Measurements from ENCODE around the gene SRPK2. TPM values are rescaled to one million over a fixed set of nuclear protein-coding genes. Genes with fewer than 3 reads are reported as not detected.

Gene SRPK2
- total RNA-seq, 1 experiment from 2014 or later = 28.4 TPM

DNA sequence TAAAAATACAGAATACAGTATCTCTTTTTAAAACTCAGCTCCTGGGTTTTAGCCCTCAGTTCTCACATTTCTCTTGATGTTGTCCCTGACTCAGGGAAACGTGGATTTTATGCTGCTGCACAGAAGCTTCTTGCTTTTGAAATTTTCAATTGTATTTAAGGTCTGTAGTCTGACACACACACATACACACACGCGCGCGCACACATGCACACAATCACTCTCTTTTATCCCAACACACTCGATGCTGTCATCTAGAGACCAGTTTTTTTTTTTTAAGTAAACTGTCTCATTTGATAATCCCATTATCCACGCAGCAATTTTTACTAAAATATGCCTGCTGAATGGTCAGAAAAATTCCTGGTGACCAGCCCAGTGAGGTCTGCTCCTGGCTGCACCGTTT is 266.1 kb downstream of the SRPK2 start:
- H3K36me3 ChIP-seq (replicated peaks; ENCODE audit: control insufficient read depth, insufficient read depth, low read length) = no peaks in the 10 kb centered on the region; the same call in none of the 2 replicates
- H3K27me3 ChIP-seq (ENCODE audit: control insufficient read depth, insufficient read depth, low read length) = no peaks in the 10 kb centered on the region
- DNase-seq = no peak
- no peak overlapping the region for H3K4me3 ChIP-seq (ENCODE audit: insufficient read depth, low read depth, low read length)

DNA sequence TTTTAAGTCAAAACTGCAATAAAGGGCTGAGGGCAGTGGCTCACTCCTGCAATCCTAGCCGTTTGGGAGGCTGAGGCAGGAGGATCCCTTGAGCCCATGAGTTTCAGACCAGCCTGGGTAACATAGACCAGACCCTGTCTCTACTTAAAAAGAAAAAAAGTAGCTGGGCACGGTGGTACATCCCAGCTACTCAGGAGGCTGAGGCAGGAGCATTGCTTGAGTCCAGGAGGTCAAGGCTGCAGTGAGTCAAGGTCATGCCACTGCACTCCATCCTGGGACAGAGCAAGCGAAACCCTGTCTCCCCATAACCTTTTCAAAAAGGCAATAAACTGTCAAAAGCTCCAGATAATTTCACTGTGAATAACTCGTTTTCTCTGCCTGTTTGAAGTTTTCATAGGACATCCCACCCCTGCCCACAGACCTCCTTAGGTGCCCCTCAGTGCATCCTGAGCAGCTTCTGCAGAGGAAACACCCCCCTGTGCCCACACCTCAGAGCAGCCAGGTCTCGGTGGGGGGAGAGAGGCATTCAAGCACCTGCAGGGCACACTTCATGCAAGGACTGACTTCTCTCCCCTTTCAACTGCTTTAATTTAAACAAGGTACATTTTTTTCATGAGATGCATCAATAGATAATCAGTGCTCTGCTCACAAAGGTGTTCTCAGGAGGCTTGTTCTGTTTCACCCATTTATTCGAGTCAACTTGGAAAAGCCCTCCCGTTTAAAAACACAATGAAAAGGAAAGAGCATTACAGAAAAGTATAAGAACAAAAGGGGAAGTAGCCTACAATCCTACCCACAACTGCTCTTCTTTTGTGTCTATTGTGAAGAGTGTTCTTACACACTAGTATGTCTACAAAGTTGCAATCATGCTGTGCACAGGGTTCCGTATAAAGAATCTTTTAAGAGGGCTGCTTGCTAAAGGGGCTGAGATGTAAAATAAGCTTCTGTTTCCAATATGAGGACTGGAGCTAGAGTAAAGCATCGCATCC is 269.8 kb downstream of the SRPK2 start:
- DNase-seq = no peak
- no peaks in the 10 kb centered on the region; the same call in none of the 2 replicates for H3K36me3 ChIP-seq (replicated peaks; ENCODE audit: control insufficient read depth, insufficient read depth, low read length)
- H3K27me3 ChIP-seq (ENCODE audit: control insufficient read depth, insufficient read depth, low read length) = no peaks in the 10 kb centered on the region
- no peak overlapping the region for H3K4me3 ChIP-seq (ENCODE audit: insufficient read depth, low read depth, low read length)

DNA sequence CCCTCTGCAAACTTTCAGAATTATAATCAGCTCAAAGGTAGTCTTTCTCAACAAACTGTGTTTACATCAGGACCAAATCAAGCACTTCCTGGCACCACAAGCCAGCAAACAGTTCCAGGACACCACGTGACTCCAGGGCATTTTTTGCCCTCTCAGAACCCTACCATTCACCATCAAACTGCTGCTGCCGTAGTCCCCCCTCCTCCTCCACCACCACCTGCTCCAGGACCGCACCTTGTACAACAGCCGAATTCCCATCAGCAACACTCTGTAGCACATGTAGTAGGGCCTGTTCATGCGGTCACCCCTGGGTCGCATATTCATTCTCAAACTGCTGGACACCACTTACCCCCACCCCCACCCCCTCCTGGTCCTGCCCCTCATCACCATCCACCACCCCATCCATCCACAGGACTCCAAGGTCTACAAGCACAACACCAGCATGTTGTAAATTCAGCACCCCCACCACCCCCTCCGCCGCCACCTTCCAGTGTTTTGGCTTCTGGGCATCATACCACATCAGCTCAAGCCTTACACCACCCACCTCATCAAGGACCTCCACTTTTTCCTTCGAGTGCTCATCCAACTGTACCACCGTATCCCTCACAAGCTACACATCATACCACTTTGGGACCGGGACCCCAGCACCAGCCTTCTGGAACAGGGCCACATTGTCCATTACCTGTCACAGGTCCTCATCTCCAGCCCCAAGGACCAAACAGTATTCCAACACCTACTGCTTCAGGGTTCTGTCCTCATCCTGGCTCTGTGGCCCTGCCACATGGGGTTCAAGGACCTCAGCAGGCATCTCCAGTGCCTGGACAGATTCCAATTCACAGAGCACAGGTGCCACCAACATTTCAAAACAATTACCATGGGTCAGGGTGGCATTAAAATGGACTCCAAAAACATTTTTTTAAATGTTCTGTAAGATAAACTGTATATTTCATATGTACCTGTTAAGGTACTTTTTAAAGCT is 276.0 kb downstream of the SRPK2 start:
- H3K36me3 ChIP-seq (replicated peaks; ENCODE audit: control insufficient read depth, insufficient read depth, low read length) = peaks cover 32% of the 10 kb centered on the region
- no peak for DNase-seq
- no peak overlapping the region for H3K4me3 ChIP-seq (ENCODE audit: insufficient read depth, low read depth, low read length)
- no peaks in the 10 kb centered on the region for H3K27me3 ChIP-seq (ENCODE audit: control insufficient read depth, insufficient read depth, low read length)

DNA sequence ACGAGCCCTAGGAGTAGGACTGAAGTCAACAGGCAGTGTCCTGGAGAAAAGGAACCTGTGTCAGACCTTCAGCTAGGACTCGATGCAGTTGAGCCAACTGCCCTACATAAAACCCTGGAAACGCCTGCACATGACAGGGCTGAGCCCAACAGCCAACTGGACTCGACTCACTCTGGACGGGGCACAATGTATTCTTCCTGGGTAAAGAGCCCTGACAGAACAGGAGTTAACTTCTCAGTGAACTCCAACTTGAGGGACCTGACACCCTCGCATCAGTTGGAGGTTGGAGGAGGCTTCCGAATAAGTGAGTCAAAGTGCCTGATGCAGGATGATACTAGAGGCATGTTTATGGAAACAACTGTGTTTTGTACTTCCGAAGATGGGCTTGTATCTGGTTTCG is 281.3 kb downstream of the SRPK2 start:
- H3K36me3 ChIP-seq (replicated peaks; ENCODE audit: control insufficient read depth, insufficient read depth, low read length) = peaks cover 35% of the 10 kb centered on the region
- no peak overlapping the region for H3K4me3 ChIP-seq (ENCODE audit: insufficient read depth, low read depth, low read length)
- no peak for DNase-seq
- no peaks in the 10 kb centered on the region for H3K27me3 ChIP-seq (ENCODE audit: control insufficient read depth, insufficient read depth, low read length)

DNA sequence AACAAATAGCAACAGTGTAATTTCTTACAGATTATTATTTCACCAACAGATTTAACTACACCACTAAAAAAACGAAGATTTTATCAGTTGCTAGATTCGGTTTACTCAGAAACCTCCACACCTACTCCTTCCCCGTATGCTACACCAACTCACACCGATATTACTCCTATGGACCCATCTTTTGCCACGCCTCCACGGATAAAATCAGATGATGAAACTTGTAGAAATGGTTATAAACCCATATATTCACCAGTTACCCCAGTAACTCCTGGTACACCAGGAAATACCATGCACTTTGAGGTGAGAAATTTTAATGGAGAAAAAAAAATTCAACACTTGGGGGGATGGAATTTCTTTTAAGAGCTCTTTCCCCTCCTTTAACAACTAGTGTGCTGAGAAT is 282.2 kb downstream of the SRPK2 start:
- H3K27me3 ChIP-seq (ENCODE audit: control insufficient read depth, insufficient read depth, low read length) = no peaks in the 10 kb centered on the region
- DNase-seq = no peak
- H3K4me3 ChIP-seq (ENCODE audit: insufficient read depth, low read depth, low read length) = no peak overlapping the region
- peaks cover 28% of the 10 kb centered on the region for H3K36me3 ChIP-seq (replicated peaks; ENCODE audit: control insufficient read depth, insufficient read depth, low read length)

DNA sequence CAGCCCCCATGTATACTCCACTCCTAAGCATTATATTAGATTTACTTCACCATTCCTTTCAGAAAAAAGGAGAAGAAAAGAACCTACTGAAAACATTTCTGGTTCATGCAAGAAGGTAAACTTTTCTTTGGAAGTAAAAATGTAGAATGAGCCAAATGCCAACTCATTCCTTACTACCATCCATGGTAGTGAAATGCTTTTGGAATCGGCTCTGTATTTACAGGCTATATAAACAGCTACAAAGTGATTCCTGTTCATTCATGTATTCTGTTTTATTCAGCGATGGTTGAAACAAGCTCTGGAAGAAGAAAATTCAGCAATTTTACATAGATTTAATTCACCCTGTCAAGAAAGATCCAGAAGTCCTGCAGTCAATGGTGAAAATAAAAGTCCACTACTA is 283.1 kb downstream of the SRPK2 start:
- Histone ChIP-seq H3K4me3 (ENCODE audit: insufficient read depth, low read depth, low read length) (no peak overlapping the region), H3K27me3 (ENCODE audit: control insufficient read depth, insufficient read depth, low read length) (no peaks in the 10 kb centered on the region), H3K36me3 (replicated peaks; ENCODE audit: control insufficient read depth, insufficient read depth, low read length) (peaks cover 24% of the 10 kb centered on the region)
- DNase-seq = no peak

DNA sequence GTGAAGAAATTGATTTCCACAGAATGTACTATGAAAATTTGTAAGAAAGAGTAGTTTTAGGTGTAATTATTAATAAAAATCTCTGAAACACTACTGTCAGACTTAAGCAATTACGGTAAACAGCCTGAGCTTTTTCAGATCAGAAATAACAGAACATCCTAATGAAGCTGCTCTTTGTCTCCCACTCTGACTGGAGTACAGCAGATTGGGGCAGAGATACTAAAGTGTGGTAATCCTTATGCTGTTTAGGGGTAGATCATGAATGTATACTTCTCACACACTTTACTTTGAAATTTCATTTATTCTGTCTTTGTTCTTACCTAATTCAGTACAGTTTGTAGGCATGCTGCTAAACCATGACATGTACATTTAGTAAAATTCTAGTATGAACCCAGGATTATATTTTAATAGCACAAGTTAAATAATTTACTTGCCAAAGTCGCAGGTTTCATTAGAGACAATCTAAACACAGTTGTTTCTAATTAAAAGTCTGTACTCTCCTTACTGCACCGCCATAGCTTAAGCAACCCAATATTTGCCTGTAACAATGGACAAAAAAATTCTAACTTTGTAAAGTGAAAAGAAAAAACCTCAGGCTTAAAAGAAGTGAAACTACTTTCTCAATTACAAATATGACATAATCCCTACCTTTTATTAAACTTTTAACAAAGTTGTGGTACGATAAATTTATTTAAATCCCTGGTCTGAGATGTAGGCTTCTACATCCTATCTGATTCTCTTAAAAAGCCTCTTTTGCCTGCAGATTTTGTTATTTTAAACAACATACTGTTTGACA is 286.0 kb downstream of the SRPK2 start:
- H3K36me3 ChIP-seq (replicated peaks; ENCODE audit: control insufficient read depth, insufficient read depth, low read length) = peaks cover 11% of the 10 kb centered on the region
- H3K27me3 ChIP-seq (ENCODE audit: control insufficient read depth, insufficient read depth, low read length) = no peaks in the 10 kb centered on the region
- no peak for DNase-seq
- H3K4me3 ChIP-seq (ENCODE audit: insufficient read depth, low read depth, low read length) = no peak overlapping the region

DNA sequence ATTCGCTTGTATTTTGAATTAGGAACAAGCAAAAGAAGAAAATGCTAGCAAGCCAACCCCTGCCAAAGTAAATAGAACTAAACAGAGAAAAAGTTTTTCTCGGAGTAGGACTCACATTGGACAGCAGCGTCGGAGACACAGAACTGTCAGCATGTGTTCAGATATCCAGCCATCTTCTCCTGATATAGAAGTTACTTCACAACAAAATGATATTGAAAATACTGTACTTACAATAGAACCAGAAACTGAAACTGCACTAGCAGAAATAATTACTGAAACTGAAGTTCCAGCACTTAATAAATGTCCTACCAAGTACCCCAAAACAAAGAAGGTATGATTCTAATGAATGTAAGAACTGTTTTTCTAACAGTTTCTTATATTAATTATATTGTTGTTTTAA is 286.9 kb downstream of the SRPK2 start:
- Histone ChIP-seq H3K4me3 (ENCODE audit: insufficient read depth, low read depth, low read length) (no peak overlapping the region), H3K27me3 (ENCODE audit: control insufficient read depth, insufficient read depth, low read length) (no peaks in the 10 kb centered on the region), H3K36me3 (replicated peaks; ENCODE audit: control insufficient read depth, insufficient read depth, low read length) (peaks cover 5% of the 10 kb centered on the region)
- no peak for DNase-seq

DNA sequence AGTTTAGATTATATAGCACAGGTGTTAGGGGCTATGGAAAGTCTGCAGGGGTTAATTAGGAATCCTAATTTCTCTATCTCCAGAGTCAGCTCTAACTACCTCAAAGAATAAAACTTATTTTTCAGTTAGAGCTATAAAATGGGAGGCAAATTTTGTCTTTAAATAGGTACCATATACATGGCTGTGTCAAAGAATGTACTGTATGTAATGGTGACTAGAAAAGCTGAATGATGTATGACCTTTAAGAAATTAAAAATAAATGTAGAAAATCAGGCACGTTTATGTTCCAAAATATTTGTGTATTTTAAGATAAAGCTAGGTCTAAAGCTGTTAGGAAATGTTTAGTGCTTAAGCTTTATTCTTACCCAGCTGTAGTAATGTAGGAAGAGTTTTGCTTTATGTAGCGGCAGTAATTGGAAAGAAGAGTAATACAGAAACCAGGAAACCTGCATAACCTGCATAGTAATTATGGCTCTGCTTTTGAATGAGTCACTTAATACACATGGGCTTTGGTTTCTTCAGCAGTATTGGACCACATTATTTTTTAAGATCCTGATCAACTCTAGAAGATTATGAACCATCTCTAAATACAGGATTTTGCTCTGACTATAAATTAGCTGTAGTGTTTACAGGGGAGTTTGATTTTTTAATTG is 289.7 kb downstream of the SRPK2 start:
- DNase-seq = no peak
- H3K27me3 ChIP-seq (ENCODE audit: control insufficient read depth, insufficient read depth, low read length) = no peaks in the 10 kb centered on the region
- no peak overlapping the region for H3K4me3 ChIP-seq (ENCODE audit: insufficient read depth, low read depth, low read length)
- no peaks in the 10 kb centered on the region; the same call in none of the 2 replicates for H3K36me3 ChIP-seq (replicated peaks; ENCODE audit: control insufficient read depth, insufficient read depth, low read length)

DNA sequence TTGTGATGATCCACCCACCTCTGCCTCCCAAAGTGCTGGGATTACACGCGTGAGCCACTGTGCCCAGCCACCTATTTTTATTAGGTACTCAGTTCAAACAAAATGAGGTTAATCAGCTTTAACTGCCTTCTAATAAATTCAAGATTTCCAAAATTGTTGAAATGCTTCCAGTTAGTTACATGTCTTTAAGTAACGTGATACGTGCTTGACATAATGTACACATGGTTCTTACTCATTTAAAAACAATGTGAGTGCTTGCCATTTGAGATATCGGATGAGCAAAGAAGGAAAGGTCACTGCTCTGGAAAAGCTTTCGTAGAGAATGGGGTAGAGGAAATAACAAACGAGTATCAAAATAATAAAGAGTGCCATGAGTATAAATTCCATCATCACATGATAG is 291.1 kb downstream of the SRPK2 start:
- no peak for DNase-seq
- Histone ChIP-seq H3K36me3 (replicated peaks; ENCODE audit: control insufficient read depth, insufficient read depth, low read length) (no peaks in the 10 kb centered on the region; the same call in none of the 2 replicates), H3K27me3 (ENCODE audit: control insufficient read depth, insufficient read depth, low read length) (no peaks in the 10 kb centered on the region), H3K4me3 (ENCODE audit: insufficient read depth, low read depth, low read length) (no peak overlapping the region)

DNA sequence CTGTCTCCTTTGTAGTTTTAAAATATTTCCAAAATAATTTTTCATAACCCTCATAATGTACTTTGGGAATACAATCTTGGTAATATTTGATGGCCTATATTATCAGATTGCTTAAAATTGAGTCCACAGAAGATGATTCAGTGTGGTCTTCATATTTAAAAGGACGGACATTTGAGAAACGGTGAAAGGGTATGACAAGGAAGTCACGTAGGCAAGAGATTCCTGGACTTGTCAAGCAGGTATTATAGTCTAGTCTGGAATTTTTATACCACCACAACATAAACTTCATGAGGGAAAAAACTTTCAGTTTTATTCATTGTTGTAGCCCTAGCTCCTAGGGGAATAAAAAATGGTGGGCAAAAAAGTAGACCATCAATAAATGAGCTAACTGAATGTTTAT is 292.4 kb downstream of the SRPK2 start:
- no peaks in the 10 kb centered on the region for H3K27me3 ChIP-seq (ENCODE audit: control insufficient read depth, insufficient read depth, low read length)
- no peak overlapping the region for H3K4me3 ChIP-seq (ENCODE audit: insufficient read depth, low read depth, low read length)
- no peak for DNase-seq
- H3K36me3 ChIP-seq (replicated peaks; ENCODE audit: control insufficient read depth, insufficient read depth, low read length) = no peaks in the 10 kb centered on the region; the same call in 1 of the 2 replicates

DNA sequence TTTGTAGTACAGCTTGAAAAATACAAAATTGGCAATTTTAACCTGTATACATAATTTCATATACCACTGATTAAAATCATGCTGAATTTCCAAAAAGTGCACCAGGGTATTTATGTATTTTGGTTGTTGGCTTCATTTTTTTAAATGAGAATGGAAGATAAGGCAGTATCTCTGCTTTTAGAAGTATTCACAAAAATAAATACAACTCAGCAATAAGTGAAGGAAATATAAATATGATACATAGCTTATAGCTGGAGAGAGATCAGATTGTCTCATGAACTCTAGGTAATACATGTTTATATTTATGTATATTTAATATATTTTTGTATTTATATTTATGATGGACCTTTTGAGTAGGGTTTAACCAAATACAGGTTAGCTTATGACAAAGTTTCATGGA is 293.8 kb downstream of the SRPK2 start:
- H3K4me3 ChIP-seq (ENCODE audit: insufficient read depth, low read depth, low read length) = no peak overlapping the region
- H3K27me3 ChIP-seq (ENCODE audit: control insufficient read depth, insufficient read depth, low read length) = no peaks in the 10 kb centered on the region
- H3K36me3 ChIP-seq (replicated peaks; ENCODE audit: control insufficient read depth, insufficient read depth, low read length) = no peaks in the 10 kb centered on the region; the same call in 1 of the 2 replicates
- no peak for DNase-seq

DNA sequence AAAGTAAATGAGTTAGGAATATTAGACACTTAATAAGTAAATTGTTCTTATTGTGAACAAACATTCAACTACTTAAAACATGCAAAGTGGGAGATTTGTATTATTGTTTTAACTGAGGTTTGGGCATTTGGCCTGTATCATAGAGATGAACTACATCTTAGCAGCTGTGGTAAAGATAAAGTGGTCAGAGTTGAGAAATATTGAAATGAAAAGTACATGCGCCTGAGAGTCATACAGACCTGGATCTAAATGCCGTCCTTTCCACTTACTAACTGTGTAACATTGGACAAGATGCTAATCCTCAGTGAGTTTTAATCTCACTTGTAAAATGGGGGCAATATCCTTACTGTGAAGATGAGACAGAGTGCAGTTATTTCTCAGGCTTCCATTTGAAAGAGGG is 300.3 kb downstream of the SRPK2 start:
- no peak for DNase-seq
- H3K36me3 ChIP-seq (replicated peaks; ENCODE audit: control insufficient read depth, insufficient read depth, low read length) = no peaks in the 10 kb centered on the region; the same call in none of the 2 replicates
- H3K4me3 ChIP-seq (ENCODE audit: insufficient read depth, low read depth, low read length) = no peak overlapping the region
- H3K27me3 ChIP-seq (ENCODE audit: control insufficient read depth, insufficient read depth, low read length) = no peaks in the 10 kb centered on the region
